Testis (tissue), 3 donors: ENCODE results near the gene THADA. TPM values are rescaled to one million over a fixed set of nuclear protein-coding genes. Genes with fewer than 3 reads are reported as not detected.

Source experiments
- DNase-seq: peaks from one replicate; pipeline ENCODE4 v3.0.0-alpha.2; 2019
- H3K27ac ChIP-seq, 2 donors: fragments of 200-600 bp; sonication (generic); one replicate each; pipeline ENCODE4 v1.5.1; 2019
- H3K27me3 ChIP-seq: fragments of 200-600 bp; sonication (generic); one replicate; pipeline ENCODE4 v1.5.1; 2019
- H3K36me3 ChIP-seq: fragments of 200-600 bp; sonication (generic); one replicate; pipeline ENCODE4 v1.5.1; 2017; ENCODE audit warnings: low read depth; ENCODE audit errors: missing control alignments
- H3K4me1 ChIP-seq: fragments of 200-600 bp; sonication (generic); one replicate; pipeline ENCODE4 v1.5.1; 2019
- H3K4me3 ChIP-seq, 2 donors: fragments of 200-600 bp; sonication (generic); one replicate each; pipeline ENCODE4 v1.5.1; 2017 to 2019
- H3K9me3 ChIP-seq: fragments of 200-600 bp; sonication (generic); one replicate; pipeline ENCODE4 v1.5.1; 2017
- CTCF ChIP-seq, 3 experiments: fragments of 450-650 bp in 2 of 3; fragments of 200-600 bp in 1 of 3; sonication (generic) in 1 of 3; IDR thresholded peaks; one replicate each; pipeline ENCODE4 v1.5.1; 2016 to 2019; ENCODE audit warnings: antibody characterized with exemption in 3 of 3, mild to moderate bottlenecking in 2 of 3, moderate library complexity in 1 of 3
- POLR2A ChIP-seq: fragments of 450-650 bp; IDR thresholded peaks from one replicate; pipeline ENCODE4 v1.6.1; 2017; ENCODE audit warnings: antibody characterized with exemption, mild to moderate bottlenecking, moderate library complexity
- WGBS, 2 donors: methylation state at CpG; one replicate each; pipeline ENCODE4 v1.1.5; 2018; 5-methylcytosine and 5-hydroxymethylcytosine counted together
- intact Hi-C: fragments of 100-400 bp; cut with DNase I; formaldehyde crosslinking; loops from one replicate; pipeline ENCODE4 v1.15.1; 2023; ENCODE audit warnings: low total_unique reads
- polyA plus RNA-seq: library from polyadenylated mRNA; stranded (reverse); fragments of 350-450 nt; fragmentation: Illumina TruSeq; extraction: RNeasy Lipid Tissue Mini Kit (QIAGEN cat#74804); gene quantifications from one replicate; pipeline ENCODE4 v1.2.3, GENCODE V29; 2014; ENCODE audit warnings: low read depth, low replicate concordance; ENCODE audit not compliant: insufficient read depth
- total RNA-seq, 2 donors: library from RNA; depleted of rRNA; stranded (reverse); fragments of >200 nt; gene quantifications; one replicate each; pipeline ENCODE4 v1.2.3, GENCODE V29; 2016

THADA gene
- total and polyA plus RNA-seq, 3 donors from 2014 or later = 29.5 to 43.9 (median 39.5) TPM

- peak; percentile 66 for DNase-seq
- no peak for TF ChIP-seq POLR2A
- no peak for TF ChIP-seq CTCF (IDR thresholded peaks at IDR 0.05)
- Histone ChIP-seq H3K27ac (peak overlapping the region; percentile 92 to 100), H3K4me1 (peaks cover 40% of the 10 kb centered on the region), H3K4me3 (peak overlapping the region; percentile 84 to 97), H3K9me3 (no peaks in the 10 kb centered on the region), H3K36me3 (no peaks in the 10 kb centered on the region), H3K27me3 (no peaks in the 10 kb centered on the region)
- intact Hi-C loops = loop anchor here (5.0 to 10.0 kb wide), 3 partner anchors 202 to 379 kb away; no protein-coding TSS in a partner anchor
- 1 to 2% methylated on average over 12 to 41 of the region's 41 CpGs for WGBS, 2 donors
These were observed 371.7 kb downstream of the THADA start for GRCh38 chr2:43224131-43224570.

GRCh38 chr2:43223521-43224001, 372.3 kb downstream of the THADA start:
- WGBS, 2 donors = 9 to 19% methylated on average over 4 of the region's 4 CpGs
- no peak for DNase-seq
- no peaks in the 10 kb centered on the region for H3K9me3 ChIP-seq
- peak overlapping the region; percentile 84 to 97 for H3K4me3 ChIP-seq
- no peaks in the 10 kb centered on the region for H3K36me3 ChIP-seq
- TF ChIP-seq CTCF (IDR thresholded peaks at IDR 0.05) (no peak), POLR2A (no peak)
- peaks cover 40% of the 10 kb centered on the region for H3K4me1 ChIP-seq
- intact Hi-C loops = loop anchor here (5.0 to 10.0 kb wide), 3 partner anchors 201 to 379 kb away; no protein-coding TSS in a partner anchor
- no peaks in the 10 kb centered on the region for H3K27me3 ChIP-seq
- H3K27ac ChIP-seq = peak overlapping the region; percentile 92 to 100

GRCh38 chr2:43222475-43223309, 373.1 kb downstream of the THADA start:
- H3K4me1 ChIP-seq = peaks cover 40% of the 10 kb centered on the region
- peak overlapping the region; percentile 92 to 100 for H3K27ac ChIP-seq
- 23 to 25% methylated on average over 8 of the region's 8 CpGs for WGBS, 2 donors
- no peaks in the 10 kb centered on the region for H3K9me3 ChIP-seq
- no peaks in the 10 kb centered on the region for H3K27me3 ChIP-seq
- no peak for DNase-seq
- TF ChIP-seq CTCF (IDR thresholded peaks at IDR 0.05) (no peak), POLR2A (no peak)
- peak overlapping the region; percentile 84 to 97 for H3K4me3 ChIP-seq
- H3K36me3 ChIP-seq = no peaks in the 10 kb centered on the region
- intact Hi-C loops = loop anchor here (5.0 to 10.0 kb wide), 3 partner anchors 200 to 378 kb away; no protein-coding TSS in a partner anchor

GRCh38 chr2:43221763-43222474, 373.9 kb downstream of the THADA start:
- Histone ChIP-seq H3K9me3 (no peaks in the 10 kb centered on the region), H3K4me1 (peaks cover 43% of the 10 kb centered on the region), H3K27me3 (no peaks in the 10 kb centered on the region), H3K36me3 (no peaks in the 10 kb centered on the region), H3K27ac (peak overlapping the region; percentile 92 to 100), H3K4me3 (peak overlapping the region in 1 of 2 donors; percentile 84)
- intact Hi-C loops = loop anchor here (5.0 to 10.0 kb wide), 3 partner anchors 200 to 377 kb away; no protein-coding TSS in a partner anchor
- TF ChIP-seq CTCF (IDR thresholded peaks at IDR 0.05) = no peak
- TF ChIP-seq POLR2A = no peak
- DNase-seq = peak; percentile 92
- WGBS, 2 donors = 16 to 20% methylated on average over 8 of the region's 8 CpGs
